ENCODE results near the gene C1orf232.

Gene C1orf232

GRCh38 chr1:26168410-26169197 lies at the start of gene C1orf232:
Gene C1orf232 (minus strand): TSS chr1:26168963. CDS start chr1:26168499, 464 bp downstream.
- DNase-seq, result no peak

GRCh38 chr1:26215246-26215645 lies 46.5 kb upstream of the C1orf232 start:
- DNase-seq, result no peak

GRCh38 chr1:26213335-26213905 lies 44.7 kb upstream of the C1orf232 start:
- DNase-seq, result no peak

GRCh38 chr1:26212726-26213125 lies 44.0 kb upstream of the C1orf232 start:
- no peak for DNase-seq

- no peak for DNase-seq
These were observed 41.5 kb upstream of the C1orf232 start for GRCh38 chr1:26210147-26210870.

- no peak for DNase-seq
These were observed 35.0 kb upstream of the C1orf232 start for GRCh38 chr1:26203642-26204318.

GRCh38 chr1:26200413-26200812 lies 31.6 kb upstream of the C1orf232 start:
- no peak for DNase-seq

GRCh38 chr1:26197813-26198212 lies 29.1 kb upstream of the C1orf232 start:
- no peak for DNase-seq

GRCh38 chr1:26197301-26197700 lies 28.5 kb upstream of the C1orf232 start:
- DNase-seq, result no peak

- no peak for DNase-seq
These were observed 27.0 kb upstream of the C1orf232 start for GRCh38 chr1:26195805-26196204.

- no peak for DNase-seq
These were observed 23.0 kb upstream of the C1orf232 start for GRCh38 chr1:26191739-26192138.

- DNase-seq, result no peak
These were observed 21.7 kb upstream of the C1orf232 start, which contains the start of gene CATSPER4 for GRCh38 chr1:26190373-26190987. Gene CATSPER4 (plus strand): TSS chr1:26190602. CDS start chr1:26190628, 26 bp downstream.

- no peak for DNase-seq
These were observed 21.1 kb upstream of the C1orf232 start for GRCh38 chr1:26189751-26190275.

GRCh38 chr1:26189331-26189730 lies 20.6 kb upstream of the C1orf232 start:
- DNase-seq, result no peak

- DNase-seq, result no peak
These were observed 19.7 kb upstream of the C1orf232 start for GRCh38 chr1:26188477-26188876.

GRCh38 chr1:26187882-26188281 lies 19.1 kb upstream of the C1orf232 start:
- DNase-seq, result no peak

- DNase-seq, result no peak
These were observed 16.1 kb upstream of the C1orf232 start for GRCh38 chr1:26184883-26185282.

GRCh38 chr1:26184086-26184485 lies 15.3 kb upstream of the C1orf232 start:
- no peak for DNase-seq

- DNase-seq, result no peak
These were observed 13.6 kb upstream of the C1orf232 start for GRCh38 chr1:26182383-26182696.

- no peak for DNase-seq
These were observed 13.0 kb upstream of the C1orf232 start for GRCh38 chr1:26181586-26182382.

- no peak for DNase-seq
These were observed 11.3 kb upstream of the C1orf232 start for GRCh38 chr1:26180010-26180506.
